Adrenal gland (tissue), 12 donors: Measurements from ENCODE around the gene CAPN5. TPM values are rescaled to one million over a fixed set of nuclear protein-coding genes. Genes with fewer than 3 reads are reported as not detected.
A peak's percentile ranks its signal among the peaks of the same experiment; 100 is the strongest.

ENCODE experiments used
- DNase-seq, 7 donors: peaks; one replicate each; pipeline ENCODE4 v3.0.0-alpha.2; 2019 to 2020
- H3K27ac ChIP-seq, 5 donors: fragments of 200-600 bp; sonication (generic) in 4 of 5; 1 replicate in 3 of 5; 2 replicates in 2 of 5; pipeline versions ENCODE4 v1.5.1 to v1.8.0; 2016 to 2020; ENCODE audit warnings: mild to moderate bottlenecking in 1 of 5
- H3K27me3 ChIP-seq: fragments of 200-600 bp; 2 replicates; pipeline ENCODE4 v1.8.0; 2021
- H3K36me3 ChIP-seq, 2 donors: fragments of 200-600 bp; replicated peaks in 1 of 2; 1 replicate in 1 of 2; 2 replicates in 1 of 2; pipeline versions ENCODE4 v1.5.1 to v1.8.0; 2018 to 2022
- H3K4me1 ChIP-seq, 2 donors: fragments of 200-600 bp; replicated peaks in 1 of 2; 1 replicate in 1 of 2; 2 replicates in 1 of 2; pipeline versions ENCODE4 v1.5.1 to v1.8.0; 2018 to 2021
- H3K4me3 ChIP-seq, 4 donors: fragments of 200-600 bp; sonication (generic) in 3 of 4; one replicate each; pipeline ENCODE4 v1.5.1; 2016 to 2018
- H3K9me3 ChIP-seq, 3 donors: fragments of 200-600 bp; sonication (generic) in 1 of 3; replicated peaks in 1 of 3; 1 replicate in 2 of 3; 2 replicates in 1 of 3; pipeline versions ENCODE4 v1.5.1 to v1.8.0; 2016 to 2021
- CTCF ChIP-seq, 6 experiments: fragments of 450-650 bp in 4 of 6; fragments of 200-600 bp in 2 of 6; sonication (generic) in 1 of 6; IDR thresholded peaks; 1 replicate in 5 of 6; 2 replicates in 1 of 6; pipeline versions ENCODE4 v1.5.1 to v1.8.0; 2016 to 2021; ENCODE audit warnings: antibody characterized with exemption in 6 of 6, mild to moderate bottlenecking in 2 of 6, moderate library complexity in 1 of 6
- POLR2A ChIP-seq, 2 donors: fragments of 450-650 bp; IDR thresholded peaks; one replicate each; pipeline ENCODE4 v1.6.1; 2017; ENCODE audit warnings: antibody characterized with exemption in 2 of 2, mild to moderate bottlenecking in 2 of 2, moderate library complexity in 1 of 2
- WGBS, 4 donors: extraction: QIAGEN DNeasy Blood & Tissue Kit in 2 of 4; methylation state at CpG; one replicate each; pipeline versions ENCODE4 v1.1.5 to v1.1.7; 2013 to 2017; 5-methylcytosine and 5-hydroxymethylcytosine counted together
- intact Hi-C, 2 donors: fragments of 100-400 bp; cut with DNase I; formaldehyde crosslinking; loops; one replicate each; pipeline versions ENCODE4 v1.14.1 to v1.15.0; 2022 to 2023
- polyA plus RNA-seq, 3 donors: library from polyadenylated mRNA; stranded (reverse); fragments of 200-250 nt in 2 of 3; fragments of 350-450 nt in 1 of 3; fragmentation: Illumina TruSeq in 1 of 3; extraction: RNeasy Lipid Tissue Mini Kit (QIAGEN cat#74804) in 1 of 3; gene quantifications; one replicate each; pipeline ENCODE4 v1.2.3, GENCODE V29; 2013 to 2014
- total RNA-seq, 9 donors: library from RNA; depleted of rRNA in 4 of 9; stranded (reverse); fragments of >200 nt in 4 of 9; fragments of 120-200 nt in 1 of 9; fragmentation: NEBNext Ultra II Directional in 1 of 9; extraction: Animal tissue kit (Norgen Biotek cat#: 25700) in 1 of 9; gene quantifications; one replicate each; pipeline versions ENCODE4 v1.1.0 to v1.2.4, GENCODE V29; 2013 to 2023
- donor health status: healthy with polysubstance abuse.
- donor health status: Bipolar disorder and iron deficiency.
- donor health status: DM: yes; HTN: yes; CAD: no.
- donor health status: DM: no; HTN: no; CAD: no.
- donor health status: DM: no; HTN: no; CAD: no.
- donor health status: DM: yes; HTN: yes; CAD: no.

CAPN5 gene
- total and polyA plus RNA-seq, 12 donors = 5.6 to 29.6 (median 18.4) TPM

DNA sequence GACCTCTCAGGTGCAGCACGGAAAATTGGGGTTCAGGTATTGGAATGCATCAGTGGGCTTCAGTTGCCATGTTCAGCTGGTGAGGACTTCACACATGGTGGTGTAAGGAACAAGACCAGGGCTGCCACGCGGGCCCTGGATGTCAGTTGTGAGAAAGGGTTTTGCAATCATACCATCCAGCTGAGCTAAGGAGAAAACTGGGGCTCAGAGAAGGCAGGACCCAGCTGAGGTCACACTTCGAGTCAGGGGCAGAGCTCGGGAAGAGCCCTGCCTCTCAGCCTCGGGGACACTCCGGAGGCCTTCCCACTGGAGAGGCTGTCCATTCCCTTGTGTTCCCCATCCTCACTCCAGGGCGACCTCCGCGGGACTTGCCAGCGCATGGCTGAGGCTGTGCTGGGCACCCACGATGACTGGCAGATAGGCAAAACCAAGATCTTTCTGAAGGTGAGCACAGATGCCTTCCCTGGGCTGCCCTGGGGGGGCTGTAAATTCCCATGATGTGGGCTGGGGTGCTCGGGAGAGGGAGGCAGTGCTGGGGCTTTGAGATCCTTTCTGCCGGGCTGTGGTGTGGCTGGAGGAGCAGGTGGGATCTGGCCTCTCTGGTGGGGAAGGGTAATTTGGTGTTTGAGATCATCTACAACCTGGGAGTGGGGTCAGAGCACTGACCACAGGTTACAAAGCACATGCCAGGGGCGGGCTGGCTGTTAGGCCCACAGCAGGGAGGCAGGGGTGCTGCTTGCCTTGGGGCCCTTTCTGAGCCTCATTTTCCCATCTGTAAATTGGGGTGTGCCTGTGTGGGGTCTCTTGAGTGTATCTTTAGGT is 108.5 kb downstream of the CAPN5 start:
- Histone ChIP-seq H3K36me3 (peaks cover 0 to 14% of the 10 kb centered on the region in 2 donors), H3K27me3 (no peaks in the 10 kb centered on the region), H3K27ac (peak overlapping the region; percentile 42 to 86 (median 76)), H3K9me3 (no peaks in the 10 kb centered on the region), H3K4me3 (peak overlapping the region in 1 of 4 donors; percentile 13), H3K4me1 (peaks cover 27 to 32% of the 10 kb centered on the region in 2 donors)
- intact Hi-C loops = no loop called here
- DNase-seq = peak in 4 of 7 donors; percentile 45 to 66 (median 55)
- 66 to 72% (median 71%) methylated on average over 5 to 15 of the region's 15 CpGs for WGBS, 4 donors
- peak in 1 of 2 donors; percentile 20 for TF ChIP-seq POLR2A (IDR thresholded peaks at IDR 0.05)
- no peak for TF ChIP-seq CTCF (IDR thresholded peaks at IDR 0.05)

Other genes with a start within 250 kb of the CAPN5 start
- gene ACER3, start 206.1 kb upstream of the CAPN5 start, total RNA-seq = 10 to 100 TPM in 6 of 9 donors, 1 to 10 TPM in 3; 5.2 to 22.0 (median 17.1) TPM
- 10 to 100 TPM in 1 of 3 donors, 1 to 10 TPM in 2; 4.1 to 13.8 (median 4.2) TPM for gene ACER3, start 206.1 kb upstream of the CAPN5 start, polyA plus RNA-seq
- not detected for gene B3GNT6, start 32.6 kb upstream of the CAPN5 start, total RNA-seq
- not detected for gene B3GNT6, start 32.6 kb upstream of the CAPN5 start, polyA plus RNA-seq
- gene OMP, start 35.9 kb downstream of the CAPN5 start, total RNA-seq = under 1 TPM in 2 of 9 donors, not detected in 7; 0.50 to 0.92 TPM
- 1 to 10 TPM in 1 of 3 donors, not detected in 2; 1.6 TPM for gene OMP, start 35.9 kb downstream of the CAPN5 start, polyA plus RNA-seq
- 100 to 1,000 TPM in 4 of 9 donors, 10 to 100 TPM in 4, 1 to 10 TPM in 1; 5.5 to 175 (median 97.3) TPM for gene MYO7A, start 61.3 kb downstream of the CAPN5 start, total RNA-seq
- 100 to 1,000 TPM in 1 of 3 donors, 10 to 100 TPM in 2; 46.8 to 150 (median 67.2) TPM for gene MYO7A, start 61.3 kb downstream of the CAPN5 start, polyA plus RNA-seq
- 1 to 10 TPM in 1 of 9 donors, not detected in 8; 2.3 TPM for gene GDPD4, start 234.7 kb downstream of the CAPN5 start, total RNA-seq
- gene GDPD4, start 234.7 kb downstream of the CAPN5 start, polyA plus RNA-seq = under 1 TPM in 1 of 3 donors, not detected in 2; 0.88 TPM